ENCODE data around the gene ACMSD. TPM values are rescaled to one million over a fixed set of nuclear protein-coding genes. Genes with fewer than 3 reads are reported as not detected.
"Not testable (repeated sequence)": the region's sequence is repeated elsewhere in the genome, so short reads cannot be mapped to it uniquely, and the experiment has no call there.

The ACMSD gene
- total RNA-seq, 1 donor from 2014 or later: not detected

GRCh38 chr2:134905168-134905567, 66.8 kb downstream of the ACMSD start:
- TF ChIP-seq, protein P1, sequence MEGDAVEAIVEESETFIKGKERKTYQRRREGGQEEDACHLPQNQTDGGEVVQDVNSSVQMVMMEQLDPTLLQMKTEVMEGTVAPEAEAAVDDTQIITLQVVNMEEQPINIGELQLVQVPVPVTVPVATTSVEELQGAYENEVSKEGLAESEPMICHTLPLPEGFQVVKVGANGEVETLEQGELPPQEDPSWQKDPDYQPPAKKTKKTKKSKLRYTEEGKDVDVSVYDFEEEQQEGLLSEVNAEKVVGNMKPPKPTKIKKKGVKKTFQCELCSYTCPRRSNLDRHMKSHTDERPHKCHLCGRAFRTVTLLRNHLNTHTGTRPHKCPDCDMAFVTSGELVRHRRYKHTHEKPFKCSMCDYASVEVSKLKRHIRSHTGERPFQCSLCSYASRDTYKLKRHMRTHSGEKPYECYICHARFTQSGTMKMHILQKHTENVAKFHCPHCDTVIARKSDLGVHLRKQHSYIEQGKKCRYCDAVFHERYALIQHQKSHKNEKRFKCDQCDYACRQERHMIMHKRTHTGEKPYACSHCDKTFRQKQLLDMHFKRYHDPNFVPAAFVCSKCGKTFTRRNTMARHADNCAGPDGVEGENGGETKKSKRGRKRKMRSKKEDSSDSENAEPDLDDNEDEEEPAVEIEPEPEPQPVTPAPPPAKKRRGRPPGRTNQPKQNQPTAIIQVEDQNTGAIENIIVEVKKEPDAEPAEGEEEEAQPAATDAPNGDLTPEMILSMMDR (IDR thresholded peaks at IDR 0.05; ENCODE audit: borderline replicate concordance): no peak
- Histone ChIP-seq H3K27ac (replicated peaks) (no peak overlapping the region), H3K9me3 (replicated peaks) (peaks cover 12% of the 10 kb centered on the region), H3K27me3 (ENCODE audit: low read depth) (no peaks in the 10 kb centered on the region), H3K4me1 (no peaks in the 10 kb centered on the region), H3K4me3 (no peak overlapping the region), H3K36me3 (no peaks in the 10 kb centered on the region)
- intact Hi-C loops (cut with micrococcal nuclease): no loop called here
- DNase-seq: no peak

DNA sequence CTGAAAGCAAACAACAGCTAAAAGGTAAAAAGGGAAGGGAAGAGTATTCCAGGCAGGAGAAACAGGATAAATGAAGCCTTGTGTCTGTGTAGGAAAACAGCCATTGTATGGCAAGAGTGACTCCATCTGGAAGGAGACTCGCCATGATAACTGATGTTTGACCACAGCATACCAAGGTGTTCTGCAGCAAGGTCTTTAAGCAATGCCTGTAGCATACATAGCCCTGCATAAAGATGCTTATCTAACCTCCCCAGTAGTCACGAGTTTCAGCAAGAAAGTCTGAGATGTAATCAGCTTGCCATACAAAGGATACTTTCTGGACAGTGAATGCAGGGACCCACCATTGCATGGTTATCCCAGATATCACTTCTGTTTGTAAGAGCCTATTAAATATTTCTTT, 68.3 kb downstream of the ACMSD start:
- intact Hi-C loops (cut with micrococcal nuclease): no loop called here
- Histone ChIP-seq H3K4me1 (no peaks in the 10 kb centered on the region), H3K9me3 (replicated peaks) (peaks cover 12% of the 10 kb centered on the region), H3K4me3 (no peak overlapping the region), H3K36me3 (no peaks in the 10 kb centered on the region), H3K27ac (replicated peaks) (no peak overlapping the region), H3K27me3 (ENCODE audit: low read depth) (no peaks in the 10 kb centered on the region)
- TF ChIP-seq, protein P1 (IDR thresholded peaks at IDR 0.05; ENCODE audit: borderline replicate concordance): no peak
- no peak for DNase-seq

GRCh38 chr2:134907441-134908116, 69.2 kb downstream of the ACMSD start:
- H3K4me3 ChIP-seq; H3K27ac ChIP-seq (replicated peaks); intact Hi-C loops (cut with micrococcal nuclease); H3K27me3 ChIP-seq (ENCODE audit: low read depth); H3K36me3 ChIP-seq; DNase-seq; H3K4me1 ChIP-seq: not testable (repeated sequence)
- peaks cover 12% of the 10 kb centered on the region for H3K9me3 ChIP-seq (replicated peaks)

- TF ChIP-seq, protein P1 (IDR thresholded peaks at IDR 0.05; ENCODE audit: borderline replicate concordance): no peak
- Histone ChIP-seq H3K27me3 (ENCODE audit: low read depth) (no peaks in the 10 kb centered on the region), H3K4me3 (no peak overlapping the region), H3K27ac (replicated peaks) (no peak overlapping the region), H3K4me1 (no peaks in the 10 kb centered on the region), H3K9me3 (replicated peaks) (peaks cover 22% of the 10 kb centered on the region), H3K36me3 (no peaks in the 10 kb centered on the region)
- intact Hi-C loops (cut with micrococcal nuclease): no loop called here
- no peak for DNase-seq
Measured at GRCh38 chr2:134910763-134911399, 72.5 kb downstream of the ACMSD start.

DNA sequence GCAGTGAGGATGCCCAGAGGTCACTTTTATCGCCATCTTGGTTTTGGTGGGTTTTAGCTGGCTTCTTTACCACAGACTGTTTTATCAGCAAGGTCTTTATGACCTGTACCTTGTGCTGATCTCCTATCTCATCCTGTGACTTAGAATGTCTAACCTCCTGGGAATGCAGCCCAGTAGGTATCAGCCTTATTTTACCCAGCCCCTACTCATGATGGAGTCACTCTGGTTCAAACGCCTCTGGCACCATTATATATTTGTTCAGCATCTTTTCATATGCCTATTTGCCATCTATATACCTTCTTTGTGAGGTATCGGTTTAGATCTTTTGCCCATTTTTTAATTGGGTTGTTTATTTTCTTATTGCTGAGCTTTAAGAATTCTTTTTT, 73.0 kb downstream of the ACMSD start:
- Histone ChIP-seq H3K4me1 (no peaks in the 10 kb centered on the region), H3K4me3 (no peak overlapping the region), H3K36me3 (no peaks in the 10 kb centered on the region), H3K27me3 (ENCODE audit: low read depth) (no peaks in the 10 kb centered on the region), H3K27ac (replicated peaks) (no peak overlapping the region), H3K9me3 (replicated peaks) (peaks cover 22% of the 10 kb centered on the region)
- TF ChIP-seq, protein P1 (IDR thresholded peaks at IDR 0.05; ENCODE audit: borderline replicate concordance): no peak
- DNase-seq: no peak
- intact Hi-C loops (cut with micrococcal nuclease): no loop called here

DNA sequence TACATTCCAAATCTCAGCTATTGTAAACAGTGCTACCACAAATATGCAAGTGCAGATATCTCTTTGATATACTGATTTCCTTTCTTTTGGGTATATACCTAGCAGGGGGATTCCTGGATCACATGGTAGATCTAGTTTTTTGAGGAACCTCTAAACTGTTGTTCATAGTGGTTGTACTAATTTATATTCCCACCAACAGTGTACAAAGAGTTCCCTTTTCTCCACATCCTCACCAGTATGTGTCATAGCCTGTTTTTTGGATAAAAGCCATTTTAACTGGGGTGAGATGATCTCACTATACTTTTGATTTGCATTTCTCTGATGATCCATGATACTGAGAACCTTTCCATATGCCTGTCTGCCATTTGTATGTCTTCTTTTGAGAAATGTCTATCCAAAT, 73.9 kb downstream of the ACMSD start:
- Histone ChIP-seq H3K27ac (replicated peaks) (no peak overlapping the region), H3K4me1 (peaks cover 4% of the 10 kb centered on the region)

More for the DNA sequence above, 73.9 kb downstream of the ACMSD start:
- intact Hi-C loops (cut with micrococcal nuclease): no loop called here
- Histone ChIP-seq H3K36me3 (no peaks in the 10 kb centered on the region), H3K4me3 (no peak overlapping the region), H3K9me3 (replicated peaks) (peaks cover 17% of the 10 kb centered on the region), H3K27me3 (ENCODE audit: low read depth) (no peaks in the 10 kb centered on the region)
- TF ChIP-seq, protein P1 (IDR thresholded peaks at IDR 0.05; ENCODE audit: borderline replicate concordance): no peak
- no peak for DNase-seq
